ENCODE results near the gene CRAT. TPM values are rescaled to one million over a fixed set of nuclear protein-coding genes. Genes with fewer than 3 reads are reported as not detected.

Gene CRAT
- polyA plus RNA-seq, 2 of the 4 experiments (the other 2 are of a cell fraction) = 20.5 to 26.0 TPM

DNA sequence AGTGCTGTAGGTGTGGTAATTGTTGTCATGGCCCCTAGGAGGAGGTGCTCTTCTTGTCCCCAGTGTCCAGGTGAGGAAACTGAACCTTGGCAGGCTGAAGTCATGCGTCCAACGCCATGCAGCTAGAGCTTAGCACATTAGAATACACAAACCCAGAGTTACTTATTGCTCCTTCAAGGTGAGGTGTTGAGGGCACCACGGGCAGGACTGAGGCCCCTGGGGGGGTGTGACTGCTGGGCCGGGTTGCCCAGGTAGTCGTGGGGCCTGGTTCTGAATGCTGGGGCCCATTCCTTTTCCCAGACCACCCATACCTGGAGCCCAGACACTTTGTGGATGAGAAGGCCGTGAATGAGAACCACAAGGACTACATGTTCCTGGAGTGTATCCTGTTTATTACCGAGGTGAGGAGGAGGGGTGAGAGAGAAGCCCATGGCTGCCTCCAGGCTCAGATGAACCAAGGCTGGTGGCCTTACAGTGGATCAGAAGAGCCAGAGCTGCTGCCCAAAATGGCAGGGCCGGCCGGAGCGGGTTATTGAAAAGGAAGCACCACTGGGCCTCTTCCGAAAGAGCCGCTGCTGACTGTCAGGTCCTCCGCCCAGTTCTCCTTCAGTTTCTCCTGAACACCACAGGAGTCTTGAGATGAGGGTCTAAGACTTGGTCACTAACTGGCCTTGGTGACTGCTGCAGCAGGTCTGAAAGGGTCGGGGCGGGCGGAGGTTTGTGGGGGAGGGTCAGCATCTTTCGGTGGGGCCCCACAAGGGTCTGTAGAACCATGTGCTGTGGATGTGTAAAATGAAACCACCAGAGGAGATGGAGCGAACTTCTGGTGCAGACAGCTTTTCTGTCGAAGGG lies 26.9 kb upstream of the CRAT start (continued):
- TF ChIP-seq PBX3 (IDR thresholded peaks at IDR 0.05) (no peak), RAD21 (conservative IDR thresholded peaks at IDR 0.05 in 1 of 2, IDR thresholded peaks at IDR 0.05 in 1 of 2) (no peak), RCOR1 (IDR thresholded peaks at IDR 0.05; ENCODE audit: low read depth, low read length) (no peak), ZSCAN20 (CRISPR knock-in tag; IDR thresholded peaks at IDR 0.05) (no peak), FOSL2 (IDR thresholded peaks at IDR 0.05) (no peak), FOSL2 (CRISPR knock-in tag; IDR thresholded peaks at IDR 0.05) (no peak)

- 87% methylated on average over 16 of the region's 16 CpGs for WGBS (ENCODE audit: missing lambda C conversion rate)
- ChIA-PET POLR2A (no interaction called here), CTCF (interaction anchor here (0.9 to 28.1 kb wide), 8 partner anchors 8 to 495 kb away, joined by 3 to 1029 read pairs (median 162); partner anchors contain the start of genes ASB6, C9orf50, IER5L and NTMT1)
- no peak overlapping the region for H3K4me3 ChIP-seq
- FAIRE-seq (no peak), DNase-seq (ENCODE audit: low read depth in 1 of 2, low spot score in 1 of 2) (no peak), ATAC-seq (no peak)
- H3K4me2 ChIP-seq = no peak overlapping the region
- peaks cover 38% of the 10 kb centered on the region for H3K4me1 ChIP-seq
- TF ChIP-seq ESRRA (IDR thresholded peaks at IDR 0.05; ENCODE audit: borderline replicate concordance, low read length) = no peak
- no peak for TF ChIP-seq KDM1A (IDR thresholded peaks at IDR 0.05; ENCODE audit: low read depth)
- no peak for TF ChIP-seq HES2 (IDR thresholded peaks at IDR 0.05)
- no peak for TF ChIP-seq FOSL2 (IDR thresholded peaks at IDR 0.05)
- no peak for TF ChIP-seq FOSL2 (CRISPR knock-in tag; IDR thresholded peaks at IDR 0.05)
- TF ChIP-seq PHF8 (IDR thresholded peaks at IDR 0.05; ENCODE audit: borderline replicate concordance, low read depth) = no peak
- TF ChIP-seq MAFK (IDR thresholded peaks at IDR 0.05; ENCODE audit: partially characterized antibody) = no peak
- TF ChIP-seq MAZ (IDR thresholded peaks at IDR 0.05; ENCODE audit: borderline replicate concordance, low read depth, low read length) = no peak
- no peaks in the 10 kb centered on the region for H3K9me3 ChIP-seq
- no peak overlapping the region for H3K27ac ChIP-seq
These were observed 25.9 kb upstream of the CRAT start for GRCh38 chr9:129136446-129137035.

GRCh38 chr9:129135476-129135875 lies 24.9 kb upstream of the CRAT start:
- Histone ChIP-seq H3K9me3 (no peaks in the 10 kb centered on the region), H3K4me1 (peaks cover 27% of the 10 kb centered on the region), H3K4me2 (no peak overlapping the region), H3K4me3 (no peak overlapping the region), H3K27ac (no peak overlapping the region)
- TF ChIP-seq CEBPB (IDR thresholded peaks at IDR 0.05) = no peak
- no peak for TF ChIP-seq POLR2A (IDR thresholded peaks at IDR 0.05; ENCODE audit: low read length)
- no peak for TF ChIP-seq RCOR1 (IDR thresholded peaks at IDR 0.05; ENCODE audit: low read depth, low read length)
- no peak for TF ChIP-seq NPAS2 (CRISPR knock-in tag; IDR thresholded peaks at IDR 0.05; ENCODE audit: borderline replicate concordance)
- TF ChIP-seq ZC3H11A (IDR thresholded peaks at IDR 0.05) = no peak
- TF ChIP-seq SREBF2 (IDR thresholded peaks at IDR 0.05) = no peak
- TF ChIP-seq REST (IDR thresholded peaks at IDR 0.05) = no peak
- TF ChIP-seq HOXB5 (CRISPR knock-in tag; IDR thresholded peaks at IDR 0.05) = no peak
- TF ChIP-seq, protein P1, sequence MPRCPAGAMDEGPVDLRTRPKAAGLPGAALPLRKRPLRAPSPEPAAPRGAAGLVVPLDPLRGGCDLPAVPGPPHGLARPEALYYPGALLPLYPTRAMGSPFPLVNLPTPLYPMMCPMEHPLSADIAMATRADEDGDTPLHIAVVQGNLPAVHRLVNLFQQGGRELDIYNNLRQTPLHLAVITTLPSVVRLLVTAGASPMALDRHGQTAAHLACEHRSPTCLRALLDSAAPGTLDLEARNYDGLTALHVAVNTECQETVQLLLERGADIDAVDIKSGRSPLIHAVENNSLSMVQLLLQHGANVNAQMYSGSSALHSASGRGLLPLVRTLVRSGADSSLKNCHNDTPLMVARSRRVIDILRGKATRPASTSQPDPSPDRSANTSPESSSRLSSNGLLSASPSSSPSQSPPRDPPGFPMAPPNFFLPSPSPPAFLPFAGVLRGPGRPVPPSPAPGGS (IDR thresholded peaks at IDR 0.05) = no peak
- TF ChIP-seq, protein P2, sequence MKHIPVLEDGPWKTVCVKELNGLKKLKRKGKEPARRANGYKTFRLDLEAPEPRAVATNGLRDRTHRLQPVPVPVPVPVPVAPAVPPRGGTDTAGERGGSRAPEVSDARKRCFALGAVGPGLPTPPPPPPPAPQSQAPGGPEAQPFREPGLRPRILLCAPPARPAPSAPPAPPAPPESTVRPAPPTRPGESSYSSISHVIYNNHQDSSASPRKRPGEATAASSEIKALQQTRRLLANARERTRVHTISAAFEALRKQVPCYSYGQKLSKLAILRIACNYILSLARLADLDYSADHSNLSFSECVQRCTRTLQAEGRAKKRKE (CRISPR knock-in tag; IDR thresholded peaks at IDR 0.05; ENCODE audit: low read depth) = no peak
- no peak for TF ChIP-seq ESRRA (IDR thresholded peaks at IDR 0.05; ENCODE audit: borderline replicate concordance, low read length)
- TF ChIP-seq CBX2 (IDR thresholded peaks at IDR 0.05; ENCODE audit: borderline replicate concordance, low read depth) = no peak
- TF ChIP-seq SMC3 (IDR thresholded peaks at IDR 0.05) = no peak
- TF ChIP-seq RFX5 (IDR thresholded peaks at IDR 0.05) = no peak
- TF ChIP-seq MAZ (IDR thresholded peaks at IDR 0.05; ENCODE audit: borderline replicate concordance, low read depth, low read length) = no peak
- no peak for TF ChIP-seq ZFP36 (IDR thresholded peaks at IDR 0.05; ENCODE audit: borderline replicate concordance, partially characterized antibody)
- no peak for FAIRE-seq
- no peak for ATAC-seq
- no peak for DNase-seq (ENCODE audit: low read depth in 1 of 2, low spot score in 1 of 2)
- ChIA-PET POLR2A (interaction anchor here (1.4 kb wide), 1 partner anchor 348 kb away, joined by 3 read pairs; no protein-coding TSS in a partner anchor), CTCF (interaction anchor here (0.8 to 28.1 kb wide), 11 partner anchors 5 to 602 kb away, joined by 3 to 1029 read pairs (median 53); partner anchors contain the start of genes ASB6, C9orf50, IER5L and NTMT1)
- 94% methylated on average over 6 of the region's 6 CpGs for WGBS (ENCODE audit: missing lambda C conversion rate)

All from A549 (cell line).